HG03108 (cell line): ENCODE data around the gene TNNC1.

Experiments
- ATAC-seq: cut with Tn5 transposase; IDR thresholded peaks from one replicate; pipeline ENCODE4 v1.9.1; 2021; ENCODE audit warnings: moderate library complexity; ENCODE audit not compliant: unreplicated experiment

TNNC1 gene

DNA sequence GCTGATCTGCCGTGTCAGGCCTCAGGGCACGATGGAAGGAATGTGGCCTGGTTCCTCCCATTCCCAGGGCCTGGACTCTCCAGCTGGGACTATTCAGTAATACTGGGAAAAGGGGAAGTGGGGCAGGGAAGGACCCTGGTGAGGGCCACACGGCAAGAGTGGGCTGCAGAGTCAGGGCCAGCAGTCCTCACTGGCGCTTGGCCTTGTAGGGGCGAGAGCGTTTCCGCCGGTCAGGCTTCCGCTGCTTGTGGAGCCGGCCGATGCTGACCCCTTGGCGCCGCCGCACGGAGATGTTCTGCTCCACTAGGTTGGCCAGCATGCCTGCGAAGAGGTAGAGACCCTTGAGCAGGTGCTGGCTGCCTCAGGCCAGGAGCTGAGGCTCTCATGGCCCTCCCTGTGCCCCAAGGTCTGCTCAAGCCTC is 51.7 kb downstream of the TNNC1 start:
- no peak for ATAC-seq

- ATAC-seq, result no peak
Measured at GRCh38 chr3:52401551-52401950, 52.3 kb downstream of the TNNC1 start.
